ENCODE measurements around the gene S100A5. TPM values are rescaled to one million over a fixed set of nuclear protein-coding genes. Genes with fewer than 3 reads are reported as not detected.

S100A5 gene
- total RNA-seq, 2 donors from 2014 or later: not detected

GRCh38 chr1:153505576-153505975 lies 35.2 kb downstream of the S100A5 start:
- H3K9ac ChIP-seq (ENCODE audit: low read depth in 2 of 2, low read length in 2 of 2): no peak overlapping the region
- TF ChIP-seq, protein P1, sequence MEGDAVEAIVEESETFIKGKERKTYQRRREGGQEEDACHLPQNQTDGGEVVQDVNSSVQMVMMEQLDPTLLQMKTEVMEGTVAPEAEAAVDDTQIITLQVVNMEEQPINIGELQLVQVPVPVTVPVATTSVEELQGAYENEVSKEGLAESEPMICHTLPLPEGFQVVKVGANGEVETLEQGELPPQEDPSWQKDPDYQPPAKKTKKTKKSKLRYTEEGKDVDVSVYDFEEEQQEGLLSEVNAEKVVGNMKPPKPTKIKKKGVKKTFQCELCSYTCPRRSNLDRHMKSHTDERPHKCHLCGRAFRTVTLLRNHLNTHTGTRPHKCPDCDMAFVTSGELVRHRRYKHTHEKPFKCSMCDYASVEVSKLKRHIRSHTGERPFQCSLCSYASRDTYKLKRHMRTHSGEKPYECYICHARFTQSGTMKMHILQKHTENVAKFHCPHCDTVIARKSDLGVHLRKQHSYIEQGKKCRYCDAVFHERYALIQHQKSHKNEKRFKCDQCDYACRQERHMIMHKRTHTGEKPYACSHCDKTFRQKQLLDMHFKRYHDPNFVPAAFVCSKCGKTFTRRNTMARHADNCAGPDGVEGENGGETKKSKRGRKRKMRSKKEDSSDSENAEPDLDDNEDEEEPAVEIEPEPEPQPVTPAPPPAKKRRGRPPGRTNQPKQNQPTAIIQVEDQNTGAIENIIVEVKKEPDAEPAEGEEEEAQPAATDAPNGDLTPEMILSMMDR (IDR thresholded peaks at IDR 0.05): no peak
- H3K4me3 ChIP-seq: no peak overlapping the region
- H3K27ac ChIP-seq: no peak overlapping the region
- no peak for DNase-seq
- intact Hi-C loops (cut with DNase I): loop anchor here (5.0 kb wide), 1 partner anchor 242 kb away; no protein-coding TSS in a partner anchor
- H3K9me3 ChIP-seq: no peaks in the 10 kb centered on the region
- H3K36me3 ChIP-seq: no peaks in the 10 kb centered on the region
- H3K4me1 ChIP-seq: no peaks in the 10 kb centered on the region
- H3K27me3 ChIP-seq: no peaks in the 10 kb centered on the region

DNA sequence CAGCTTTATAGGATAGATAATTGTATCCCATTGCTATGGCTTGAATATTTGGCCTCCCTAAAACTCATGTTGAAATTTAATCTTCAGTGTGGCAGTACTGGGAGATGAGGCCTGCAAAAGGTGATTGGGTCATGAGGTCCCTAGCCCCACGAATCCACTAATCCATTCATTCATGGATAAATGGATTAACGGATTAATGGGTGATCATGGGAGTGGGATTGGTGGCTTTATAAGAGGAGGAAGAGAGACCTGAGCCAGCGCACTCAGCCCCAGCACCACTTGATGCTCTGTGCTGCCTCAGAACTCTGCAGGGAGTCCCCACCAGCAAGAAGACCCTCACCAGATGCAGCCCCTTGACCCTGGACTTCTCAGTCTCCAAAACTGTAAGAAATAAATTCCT lies 37.0 kb downstream of the S100A5 start:
- no peaks in the 10 kb centered on the region for H3K4me1 ChIP-seq
- no peaks in the 10 kb centered on the region for H3K27me3 ChIP-seq
- no peak overlapping the region for H3K4me3 ChIP-seq
- H3K9ac ChIP-seq (ENCODE audit: low read depth in 2 of 2, low read length in 2 of 2): no peak overlapping the region
- intact Hi-C loops (cut with DNase I): no loop called here
- no peaks in the 10 kb centered on the region for H3K9me3 ChIP-seq
- TF ChIP-seq, protein P1 (IDR thresholded peaks at IDR 0.05): no peak
- no peak for DNase-seq
- no peak overlapping the region for H3K27ac ChIP-seq
- no peaks in the 10 kb centered on the region for H3K36me3 ChIP-seq

DNA sequence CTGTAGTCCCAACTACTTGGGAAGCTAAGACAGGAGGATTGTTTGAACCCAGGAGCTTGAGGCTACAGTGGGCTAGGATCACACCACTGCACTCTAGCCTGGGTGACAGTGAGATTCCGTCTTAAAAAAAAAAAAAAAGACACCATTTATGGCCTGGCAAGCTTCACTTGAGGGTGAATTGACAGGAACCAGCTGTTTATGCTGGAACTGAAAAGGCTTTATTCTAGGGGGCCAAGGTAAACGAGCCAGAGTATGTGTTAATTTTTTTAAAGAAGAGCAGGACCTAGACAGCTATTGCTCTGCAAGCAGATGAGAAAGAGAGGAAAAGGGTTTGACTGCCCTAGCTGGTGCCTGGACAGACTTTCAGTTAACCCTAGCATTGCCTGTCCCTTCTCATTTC lies 42.0 kb downstream of the S100A5 start:
- no peak for DNase-seq
- H3K27me3 ChIP-seq: no peaks in the 10 kb centered on the region
- intact Hi-C loops (cut with DNase I): no loop called here
- H3K9me3 ChIP-seq: no peaks in the 10 kb centered on the region
- TF ChIP-seq, protein P1 (IDR thresholded peaks at IDR 0.05): no peak
- H3K4me1 ChIP-seq: no peaks in the 10 kb centered on the region
- H3K4me3 ChIP-seq: no peak overlapping the region
- no peak overlapping the region for H3K27ac ChIP-seq
- no peak overlapping the region for H3K9ac ChIP-seq (ENCODE audit: low read depth in 2 of 2, low read length in 2 of 2)
- H3K36me3 ChIP-seq: no peaks in the 10 kb centered on the region

- TF ChIP-seq, protein P1 (IDR thresholded peaks at IDR 0.05): no peak
- DNase-seq: no peak
Observed at GRCh38 chr1:153495536-153495935, 45.2 kb downstream of the S100A5 start.

DNA sequence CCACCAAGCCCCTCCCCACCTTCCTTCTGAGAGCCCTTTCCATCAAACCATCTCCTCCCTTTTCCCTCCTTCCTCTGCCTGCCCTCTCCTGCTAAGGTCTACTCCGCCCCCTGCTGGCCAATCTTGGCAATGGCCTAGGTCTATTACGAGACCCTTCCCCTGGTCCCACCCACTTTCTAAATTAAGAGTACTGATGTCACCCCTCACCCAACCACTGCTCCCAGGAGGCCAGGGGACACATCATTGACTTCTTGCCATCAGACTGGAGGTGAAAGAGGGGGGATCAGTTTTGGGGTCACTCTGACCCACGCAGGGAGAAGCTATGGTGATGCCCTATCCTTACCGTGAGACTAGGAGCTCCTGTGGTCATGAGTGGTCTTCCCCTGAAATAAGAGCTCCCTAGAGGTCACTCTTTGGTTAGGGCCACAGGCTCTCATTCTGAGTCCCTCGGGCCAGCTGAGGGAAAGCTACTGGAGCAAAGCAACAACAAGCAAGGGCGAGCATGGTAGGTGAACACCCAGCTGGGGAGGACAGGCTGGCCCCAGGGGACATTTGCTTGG lies 45.7 kb downstream of the S100A5 start:
- TF ChIP-seq, protein P1 (IDR thresholded peaks at IDR 0.05): peak; percentile 92
- Histone ChIP-seq H3K27ac (no peak overlapping the region), H3K9me3 (no peaks in the 10 kb centered on the region), H3K9ac (ENCODE audit: low read depth in 2 of 2, low read length in 2 of 2) (no peak overlapping the region), H3K27me3 (no peaks in the 10 kb centered on the region), H3K4me3 (no peak overlapping the region), H3K4me1 (no peaks in the 10 kb centered on the region), H3K36me3 (no peaks in the 10 kb centered on the region)
- intact Hi-C loops (cut with DNase I): loop anchor here (1.0 kb wide), 1 partner anchor 143 kb away; no protein-coding TSS in a partner anchor
- DNase-seq: peak; percentile 82

More at GRCh38 chr1:153495536-153495935, 45.2 kb downstream of the S100A5 start:
- no peaks in the 10 kb centered on the region for H3K36me3 ChIP-seq
- H3K9me3 ChIP-seq: no peaks in the 10 kb centered on the region
- no peaks in the 10 kb centered on the region for H3K4me1 ChIP-seq
- no peak overlapping the region for H3K9ac ChIP-seq (ENCODE audit: low read depth in 2 of 2, low read length in 2 of 2)
- intact Hi-C loops (cut with DNase I): no loop called here
- no peak overlapping the region for H3K4me3 ChIP-seq
- no peaks in the 10 kb centered on the region for H3K27me3 ChIP-seq
- H3K27ac ChIP-seq: no peak overlapping the region
